ENCODE measurements around the gene KLF15.

Gene KLF15

GRCh38 chr3:126309165-126309564, 48.0 kb downstream of the KLF15 start:
- H3K4me3 ChIP-seq (ENCODE audit: low read length) = no peak overlapping the region
- no peak for TF ChIP-seq ZNF274 (IDR thresholded peaks at IDR 0.05; ENCODE audit: low read depth, low read length)

DNA sequence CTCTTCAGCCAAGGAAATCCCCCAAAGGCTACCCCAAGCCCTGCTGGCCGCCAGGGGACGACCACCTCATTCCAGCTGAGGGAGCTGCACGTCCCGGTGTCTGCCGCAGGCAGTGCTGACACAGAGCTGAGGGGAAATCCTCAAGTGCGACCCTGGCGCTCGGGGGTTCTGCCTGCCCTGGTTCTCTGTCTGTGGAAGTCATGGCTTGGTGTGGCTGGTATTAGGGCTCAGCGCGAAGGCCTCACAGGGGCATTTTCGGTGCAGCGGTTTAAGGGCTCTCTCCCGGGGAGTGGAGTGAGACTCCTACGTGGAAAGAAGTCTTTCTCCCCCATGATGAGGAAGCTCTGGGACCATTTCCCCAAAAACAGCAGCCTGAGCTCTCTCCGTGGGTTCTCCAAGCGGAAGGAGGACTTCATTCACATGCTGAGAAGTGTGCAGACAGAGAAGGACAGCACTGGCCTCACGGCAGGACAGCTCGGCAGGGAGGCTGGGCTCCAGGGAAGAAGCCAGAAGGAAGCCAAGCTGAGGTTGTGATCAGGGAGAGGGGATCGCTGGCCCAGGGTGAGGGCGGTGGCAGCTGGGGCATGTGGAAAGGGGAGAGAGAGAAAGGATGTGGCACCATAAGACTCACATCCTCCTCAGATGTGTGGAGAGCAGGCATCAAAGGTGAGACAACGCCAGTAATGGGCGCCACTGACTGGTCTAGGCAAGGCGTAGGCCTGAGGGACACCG, 48.6 kb downstream of the KLF15 start:
- no peak overlapping the region for H3K4me3 ChIP-seq (ENCODE audit: low read length)
- no peak for TF ChIP-seq ZNF274 (IDR thresholded peaks at IDR 0.05; ENCODE audit: low read depth, low read length)

DNA sequence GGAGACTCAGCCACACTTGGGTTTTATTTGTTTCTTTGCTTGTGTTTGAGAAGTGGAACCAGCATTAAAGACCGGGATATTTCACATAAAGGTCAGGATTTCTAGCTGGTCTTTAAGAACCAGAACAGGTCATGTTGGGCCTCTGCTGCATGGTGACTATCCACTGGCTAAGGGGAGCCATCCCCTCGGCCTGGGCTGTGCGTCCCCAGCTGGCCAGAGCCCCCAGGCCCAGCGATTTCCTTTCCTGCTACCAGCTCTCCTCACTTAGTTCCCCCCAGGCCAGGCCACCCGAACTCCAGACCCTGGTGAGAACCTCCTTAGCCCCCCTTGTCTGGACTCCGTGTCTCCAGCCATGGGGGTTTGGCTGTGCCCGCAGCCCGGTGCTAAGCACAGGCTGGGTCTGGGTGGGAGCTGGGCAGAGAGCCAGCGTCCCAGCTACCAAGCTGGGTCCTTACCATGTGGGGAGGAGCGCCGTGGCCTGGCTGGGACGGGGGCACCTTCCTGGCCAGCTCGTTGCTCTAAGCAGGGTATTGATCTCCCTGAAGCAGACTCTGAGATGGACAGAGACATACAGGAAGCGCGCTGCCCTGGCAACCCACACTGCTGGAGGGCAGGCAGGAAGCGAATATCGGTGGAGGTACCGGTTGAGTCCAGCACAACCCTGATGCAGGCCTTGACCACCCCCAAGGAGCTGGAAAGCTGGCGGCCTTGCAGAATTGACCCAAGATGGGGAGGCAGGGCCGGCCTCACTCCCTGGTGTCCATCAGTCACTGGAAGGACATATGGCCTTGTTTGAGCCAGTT, 49.4 kb downstream of the KLF15 start:
- no peak for TF ChIP-seq ZNF274 (IDR thresholded peaks at IDR 0.05; ENCODE audit: low read depth, low read length)
- H3K4me3 ChIP-seq (ENCODE audit: low read length) = no peak overlapping the region

DNA sequence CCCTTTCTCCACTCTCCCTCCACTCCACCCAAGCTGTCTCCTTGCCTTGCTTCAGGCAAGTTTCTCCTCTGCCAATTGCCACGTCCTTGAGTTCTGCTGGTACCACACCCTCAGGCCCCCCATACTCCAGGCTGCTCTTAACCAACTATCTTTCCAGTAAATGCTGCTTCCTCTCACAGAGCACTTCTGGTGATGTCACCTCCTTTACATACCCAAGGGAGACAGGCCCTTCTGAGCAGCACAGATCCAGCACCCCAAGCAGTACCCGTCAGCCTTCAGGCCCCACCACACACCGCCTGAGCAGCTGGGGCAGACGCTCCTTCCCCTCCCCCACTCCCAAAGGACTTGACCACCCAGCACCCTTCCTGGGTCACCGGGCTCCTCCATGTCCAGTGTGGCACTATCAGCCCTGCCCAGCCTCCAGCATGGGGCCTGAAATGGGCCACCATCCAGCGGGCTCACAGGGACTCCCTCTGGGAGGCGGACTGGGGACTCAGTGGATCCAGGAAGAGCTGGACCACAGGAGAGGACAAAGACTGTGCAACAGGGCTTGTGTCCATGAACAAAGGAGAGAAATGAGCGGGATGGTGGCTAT, 50.2 kb downstream of the KLF15 start:
- H3K4me3 ChIP-seq (ENCODE audit: low read length) = no peak overlapping the region
- TF ChIP-seq ZNF274 (IDR thresholded peaks at IDR 0.05; ENCODE audit: low read depth, low read length) = no peak

DNA sequence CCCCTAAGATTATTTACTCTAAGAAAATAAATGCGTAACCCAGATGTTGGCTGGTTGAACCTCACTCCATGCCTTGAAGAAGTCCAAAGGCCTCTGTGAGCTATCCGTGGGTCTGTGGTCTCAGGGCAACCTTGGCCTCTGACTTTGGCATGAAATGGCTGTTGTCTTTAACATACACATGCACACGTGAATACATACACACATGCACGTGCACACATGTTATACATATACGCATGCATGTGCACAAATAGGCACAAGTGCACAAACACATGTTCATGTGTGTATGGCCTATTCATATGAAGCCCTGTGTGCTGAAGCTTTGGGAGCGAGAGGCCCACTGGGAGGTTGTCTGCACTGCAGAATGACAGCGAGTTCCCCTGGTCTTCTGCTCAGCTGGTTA, 50.8 kb downstream of the KLF15 start:
- no peak overlapping the region for H3K4me3 ChIP-seq (ENCODE audit: low read length)
- TF ChIP-seq ZNF274 (IDR thresholded peaks at IDR 0.05; ENCODE audit: low read depth, low read length) = no peak

- no peak for TF ChIP-seq ZNF274 (IDR thresholded peaks at IDR 0.05; ENCODE audit: low read depth, low read length)
- H3K4me3 ChIP-seq (ENCODE audit: low read length) = no peak overlapping the region
Observed at GRCh38 chr3:126305427-126305826, 51.8 kb downstream of the KLF15 start.

DNA sequence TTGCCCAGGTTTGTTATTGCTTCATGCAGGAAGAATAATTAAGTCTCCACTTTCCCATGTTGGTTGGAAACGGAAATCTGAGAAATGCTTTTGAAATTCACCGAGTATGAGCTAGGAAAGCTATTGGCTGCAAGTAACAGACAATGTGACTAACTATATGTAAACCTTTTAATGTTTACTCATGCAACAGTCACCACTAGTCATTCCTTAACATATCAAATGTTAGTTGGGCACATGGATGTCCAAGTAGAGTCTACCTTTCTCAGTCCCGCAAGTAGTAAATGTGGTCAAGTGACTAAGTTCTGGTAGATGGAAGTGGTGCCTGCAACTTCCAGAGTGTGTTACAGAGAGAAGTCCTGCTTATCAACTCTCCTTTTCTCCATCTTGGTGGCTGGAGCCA, 52.5 kb downstream of the KLF15 start:
- no peak overlapping the region for H3K4me3 ChIP-seq (ENCODE audit: low read length)
- TF ChIP-seq ZNF274 (IDR thresholded peaks at IDR 0.05; ENCODE audit: low read depth, low read length) = no peak

DNA sequence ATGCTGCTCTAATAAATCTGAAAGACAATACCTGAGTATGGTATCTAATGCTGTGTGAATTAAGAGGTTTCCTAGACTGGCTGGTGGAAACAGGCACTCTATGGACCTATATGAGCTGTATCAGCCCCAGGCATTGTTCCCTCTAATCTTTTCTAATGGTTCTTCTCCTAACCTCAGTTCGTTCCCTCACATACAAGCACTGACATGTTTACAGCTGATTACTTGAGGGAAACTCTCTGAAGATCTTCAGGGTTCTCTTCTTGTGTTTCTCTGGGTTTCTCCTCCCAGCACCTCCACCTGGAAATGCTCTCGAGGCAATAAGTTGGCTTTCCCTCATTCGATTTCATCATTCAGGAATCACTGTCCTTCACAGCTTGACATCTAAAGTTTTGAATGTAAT, 52.9 kb downstream of the KLF15 start:
- no peak for TF ChIP-seq ZNF274 (IDR thresholded peaks at IDR 0.05; ENCODE audit: low read depth, low read length)
- H3K4me3 ChIP-seq (ENCODE audit: low read length) = no peak overlapping the region

DNA sequence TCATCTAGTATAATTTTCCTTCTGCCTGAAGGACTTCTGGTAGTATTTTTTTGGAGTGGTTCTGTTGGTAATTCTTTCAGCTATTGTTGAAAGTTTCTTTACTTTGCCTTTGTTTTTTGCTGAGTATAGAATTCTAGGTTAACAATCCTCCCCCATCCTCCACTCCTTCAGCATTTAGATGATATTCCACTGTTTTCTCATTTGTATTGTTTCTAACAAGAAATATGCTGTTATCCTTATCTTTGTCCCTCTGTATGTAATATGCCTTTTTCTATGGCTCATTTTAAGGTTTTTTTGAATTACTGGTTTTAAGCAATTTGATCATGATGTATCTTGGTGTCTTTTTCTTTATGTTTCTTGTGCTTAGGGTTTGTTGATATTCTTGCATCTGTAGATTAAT, 53.9 kb downstream of the KLF15 start:
- no peak overlapping the region for H3K4me3 ChIP-seq (ENCODE audit: low read length)
- no peak for TF ChIP-seq ZNF274 (IDR thresholded peaks at IDR 0.05; ENCODE audit: low read depth, low read length)

DNA sequence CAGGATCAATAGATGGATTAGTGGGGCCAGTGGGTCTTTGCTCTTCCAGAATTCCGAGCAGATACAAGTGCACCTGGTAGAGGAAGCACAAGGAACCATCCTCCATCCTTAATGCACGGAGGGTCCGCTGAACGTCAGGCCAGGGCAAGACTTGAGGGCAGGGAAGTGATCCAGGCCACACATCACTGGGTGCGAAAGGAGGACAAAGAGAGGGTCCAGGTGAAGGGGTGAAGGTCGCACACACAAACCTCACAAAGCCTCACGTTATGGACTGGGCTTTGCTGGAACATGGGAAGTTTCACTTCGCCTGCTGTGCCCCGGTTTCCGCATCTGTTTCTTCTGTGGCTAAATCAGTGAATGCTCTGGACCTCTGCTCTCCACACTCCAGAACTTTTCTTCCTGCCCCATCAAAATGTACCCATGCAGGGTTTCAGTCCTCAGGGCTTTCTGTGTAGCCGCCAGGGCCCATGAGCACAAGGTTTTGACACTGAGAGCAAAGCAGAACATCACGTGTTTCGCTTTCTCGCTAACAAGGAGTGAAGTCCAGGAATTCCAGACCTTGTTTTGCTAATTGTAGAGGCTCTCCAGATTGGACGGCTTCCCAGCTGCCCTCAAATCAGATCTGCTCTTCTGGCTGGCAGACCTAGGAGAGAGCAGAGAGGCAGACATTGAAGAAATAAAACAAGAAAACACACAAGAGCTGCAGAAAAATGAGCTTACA, 56.3 kb downstream of the KLF15 start:
- TF ChIP-seq ZNF274 (IDR thresholded peaks at IDR 0.05; ENCODE audit: low read depth, low read length) = no peak
- no peak overlapping the region for H3K4me3 ChIP-seq (ENCODE audit: low read length)

DNA sequence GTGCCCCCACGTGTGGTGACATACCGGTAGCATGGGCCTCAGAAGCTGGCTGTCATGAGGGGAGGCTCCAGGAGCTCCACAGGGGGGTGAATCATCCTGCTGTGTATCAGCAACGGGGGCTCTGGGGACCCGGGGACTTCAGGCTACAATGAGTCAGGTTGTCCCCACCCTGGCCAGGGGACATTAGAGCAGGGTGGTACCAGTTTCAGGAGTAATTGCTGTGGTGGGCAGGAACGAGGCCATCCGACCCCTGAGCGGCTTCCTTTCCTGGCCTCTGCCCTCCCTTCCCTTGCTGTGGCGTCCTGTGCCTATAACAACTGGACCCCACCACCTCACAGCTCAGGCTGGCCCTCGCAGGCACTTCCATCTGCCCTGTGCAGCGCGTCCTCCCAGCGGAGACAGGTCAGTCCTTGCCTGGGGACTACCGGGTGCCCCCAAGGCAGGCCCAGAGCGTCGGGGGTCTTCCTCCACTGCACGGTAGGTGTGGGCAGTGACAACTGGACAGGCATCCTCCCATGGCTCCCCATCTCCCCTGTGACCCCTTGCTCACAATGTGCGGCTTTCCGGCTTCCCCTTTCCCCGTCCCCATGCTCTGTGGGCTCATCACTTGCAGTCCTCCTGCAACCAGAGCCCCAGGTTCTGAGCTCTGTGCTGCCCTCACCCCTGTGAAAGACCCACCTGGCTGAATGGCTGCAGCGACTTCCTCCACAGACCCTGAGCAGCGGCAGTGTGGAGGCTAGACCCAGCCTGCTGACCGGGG, 57.0 kb downstream of the KLF15 start:
- H3K4me3 ChIP-seq (ENCODE audit: low read length) = no peak overlapping the region
- no peak for TF ChIP-seq ZNF274 (IDR thresholded peaks at IDR 0.05; ENCODE audit: low read depth, low read length)

GRCh38 chr3:126295407-126295939, 61.7 kb downstream of the KLF15 start:
- H3K4me3 ChIP-seq (ENCODE audit: low read length) = no peak overlapping the region
- TF ChIP-seq ZNF274 (IDR thresholded peaks at IDR 0.05; ENCODE audit: low read depth, low read length) = no peak

DNA sequence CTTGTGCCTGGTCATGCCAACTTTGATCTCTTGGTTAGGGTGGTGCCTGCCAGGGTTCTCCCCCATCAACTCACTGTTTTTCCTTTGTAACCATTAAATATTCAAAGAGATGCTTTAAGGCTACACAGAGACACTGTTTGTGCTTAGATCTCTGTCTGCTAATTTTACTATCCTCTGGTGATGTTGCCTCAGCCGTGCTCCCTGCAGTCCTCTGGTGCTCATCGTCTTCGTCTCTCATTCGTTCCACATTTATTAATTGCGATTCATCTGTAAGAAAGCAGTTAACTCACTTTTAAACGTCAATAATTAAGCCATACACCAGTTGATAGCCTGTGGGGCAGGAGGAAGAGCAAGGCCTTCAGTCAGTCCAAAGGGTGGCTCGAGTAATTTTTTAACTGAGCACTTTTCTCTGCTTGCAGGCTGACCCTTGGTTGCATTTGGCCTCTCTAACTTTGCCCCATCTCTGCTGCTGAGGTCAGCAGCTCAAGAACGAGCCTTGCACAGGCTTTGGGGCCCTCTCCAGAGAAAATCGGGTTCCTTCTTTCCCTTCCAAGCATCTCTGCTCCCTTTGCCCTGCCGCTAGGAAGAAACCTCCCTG, 62.9 kb downstream of the KLF15 start:
- no peak for TF ChIP-seq ZNF274 (IDR thresholded peaks at IDR 0.05; ENCODE audit: low read depth, low read length)
- no peak overlapping the region for H3K4me3 ChIP-seq (ENCODE audit: low read length)
